GM13977 (cell line): ENCODE data around the gene STH.

Source experiments
- DNase-seq: peaks from one replicate; pipeline ENCODE4 v3.0.0; 2012; ENCODE audit warnings: low spot score
- CTCF ChIP-seq: IDR thresholded peaks from 2 replicates; pipeline ENCODE4 v1.5.1; 2012; ENCODE audit warnings: mild to moderate bottlenecking, control low read depth; ENCODE audit not compliant: insufficient read depth; ENCODE audit errors: extremely low read depth, missing control alignments
- in situ Hi-C: fragments of 300-500 bp; cut with MboI; formaldehyde crosslinking; loops from one replicate; pipeline ENCODE4 v1.12.0; 2022; ENCODE audit warnings: low sequenced_read_pairs, low pct_unique_long_range_greater_than_20kb, mixed read lengths, inconsistent platforms; ENCODE audit not compliant: unreplicated experiment

Gene STH

GRCh38 chr17:45987706-45988105 lies 11.3 kb upstream of the STH start:
- no peak for DNase-seq
- in situ Hi-C loops, result no loop called here
- TF ChIP-seq CTCF, result no peak

- no peak for TF ChIP-seq CTCF
Observed at GRCh38 chr17:45989759-45990158, 9.3 kb upstream of the STH start.

GRCh38 chr17:45990886-45991285 lies 8.2 kb upstream of the STH start:
- in situ Hi-C loops, result no loop called here
- DNase-seq, result no peak
- no peak for TF ChIP-seq CTCF

More at GRCh38 chr17:45989759-45990158, 9.3 kb upstream of the STH start:
- in situ Hi-C loops, result no loop called here
- no peak for DNase-seq

- DNase-seq, result no peak
- in situ Hi-C loops, result no loop called here
- TF ChIP-seq CTCF, result no peak
Observed at GRCh38 chr17:45991341-45991740, 7.7 kb upstream of the STH start.

- no peak for DNase-seq
- in situ Hi-C loops, result no loop called here
- no peak for TF ChIP-seq CTCF
Observed at GRCh38 chr17:45992175-45992574, 6.9 kb upstream of the STH start.

- in situ Hi-C loops, result no loop called here
- no peak for DNase-seq
- no peak for TF ChIP-seq CTCF
Observed at GRCh38 chr17:45992904-45993303, 6.1 kb upstream of the STH start.

GRCh38 chr17:45993962-45994627 lies 5.0 kb upstream of the STH start:
- in situ Hi-C loops, result no loop called here
- TF ChIP-seq CTCF, result no peak
- no peak for DNase-seq
